Thyroid gland (tissue), 4 donors: Measurements from ENCODE around the gene UBXN11. TPM values are rescaled to one million over a fixed set of nuclear protein-coding genes. Genes with fewer than 3 reads are reported as not detected.
"Not testable (repeated sequence)": the region's sequence is repeated elsewhere in the genome, so short reads cannot be mapped to it uniquely, and the experiment has no call there.

ENCODE experiments used
- DNase-seq, 2 donors: peaks; one replicate each; pipeline ENCODE4 v3.0.0-alpha.2; 2019
- H3K27ac ChIP-seq, 3 donors: fragments of 200-600 bp; sonication (generic); 1 replicate in 2 of 3; 2 replicates in 1 of 3; pipeline ENCODE4 v1.5.1; 2016 to 2019; ENCODE audit warnings: mild to moderate bottlenecking in 1 of 3, moderate library complexity in 1 of 3
- H3K27me3 ChIP-seq: fragments of 200-600 bp; sonication (generic); one replicate; pipeline ENCODE4 v1.5.1; 2019
- H3K36me3 ChIP-seq, 2 donors: fragments of 200-600 bp; sonication (generic); one replicate each; pipeline ENCODE4 v1.5.1; 2016 to 2019
- H3K4me1 ChIP-seq, 2 donors: fragments of 200-600 bp; sonication (generic); one replicate each; pipeline ENCODE4 v1.5.1; 2017 to 2019
- H3K4me3 ChIP-seq, 3 donors: fragments of 200-600 bp; sonication (generic); replicated peaks in 1 of 3; 1 replicate in 2 of 3; 2 replicates in 1 of 3; pipeline ENCODE4 v1.5.1; 2016; ENCODE audit warnings: mild to moderate bottlenecking in 1 of 3
- H3K9me3 ChIP-seq: fragments of 200-600 bp; sonication (generic); one replicate; pipeline ENCODE4 v1.5.1; 2017
- CTCF ChIP-seq, 6 experiments: fragments of 200-600 bp in 3 of 6; fragments of 450-650 bp in 3 of 6; sonication (generic) in 3 of 6; IDR thresholded peaks; one replicate each; pipeline ENCODE4 v1.5.1; 2016 to 2019; ENCODE audit warnings: antibody characterized with exemption in 6 of 6, mild to moderate bottlenecking in 2 of 6, inconsistent platforms in 1 of 6, moderate library complexity in 1 of 6
- POLR2A ChIP-seq, 2 donors: fragments of 450-650 bp; IDR thresholded peaks; one replicate each; pipeline ENCODE4 v1.6.1; 2017; ENCODE audit warnings: antibody characterized with exemption in 2 of 2, mild to moderate bottlenecking in 2 of 2, moderate library complexity in 1 of 2
- WGBS, 2 donors: methylation state at CpG; one replicate each; pipeline ENCODE4 v1.1.5; 2017; 5-methylcytosine and 5-hydroxymethylcytosine counted together
- intact Hi-C: fragments of 100-400 bp; cut with DNase I; formaldehyde crosslinking; loops from one replicate; pipeline ENCODE4 v1.15.1; 2023
- total RNA-seq, 4 donors: library from RNA; depleted of rRNA; stranded (reverse); fragments of >200 nt; gene quantifications; one replicate each; pipeline ENCODE4 v1.2.3, GENCODE V29; 2016

Gene UBXN11
- total RNA-seq, 4 donors from 2014 or later = 23.9 to 35.4 (median 30.2) TPM

DNA sequence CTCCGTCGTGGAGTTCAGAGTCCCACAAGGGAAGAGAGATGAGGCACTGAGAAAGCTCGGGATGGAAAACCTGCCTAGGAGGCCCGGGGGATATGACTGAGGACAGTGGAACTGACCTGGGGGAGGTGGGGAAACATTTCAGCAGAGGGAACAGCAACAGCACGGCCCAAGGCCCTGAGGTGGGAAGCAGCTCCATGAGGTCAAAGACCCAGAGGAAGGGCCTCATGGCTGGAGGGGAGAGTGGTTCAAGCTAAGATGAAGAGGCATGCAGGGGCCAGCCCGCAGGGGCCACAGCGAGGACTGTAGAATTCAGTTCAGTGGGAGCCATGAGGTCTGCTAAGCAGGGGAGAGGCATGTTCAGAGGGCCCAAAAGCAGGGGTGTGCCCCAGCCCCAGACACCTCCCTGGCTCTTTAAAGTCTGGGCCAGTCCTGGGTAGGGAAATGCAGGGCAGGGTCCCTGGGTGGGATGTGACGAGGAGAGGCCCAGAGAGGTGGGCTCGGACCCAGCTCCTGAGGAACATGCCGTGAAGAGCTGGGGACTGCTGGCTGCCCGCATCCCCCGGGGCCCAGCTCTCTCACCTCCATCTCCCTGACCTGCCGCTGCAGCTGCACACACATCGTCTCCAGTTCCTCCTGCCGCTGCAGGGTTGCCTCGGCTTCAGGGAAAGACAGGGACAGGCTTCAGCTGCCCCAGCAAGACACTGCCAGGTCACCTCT, 9.9 kb downstream of the UBXN11 start:
- intact Hi-C loops = no loop called here
- 87 to 89% methylated on average over 15 to 16 of the region's 16 CpGs for WGBS, 2 donors

GRCh38 chr1:26295194-26296138, 11.0 kb downstream of the UBXN11 start:
- WGBS, 2 donors = 89 to 92% methylated on average over 19 to 22 of the region's 22 CpGs
- no peak for DNase-seq
- no peak overlapping the region for H3K4me3 ChIP-seq
- H3K27ac ChIP-seq = no peak overlapping the region
- H3K4me1 ChIP-seq = peaks cover 3 to 7% of the 10 kb centered on the region in 2 donors
- H3K27me3 ChIP-seq = no peaks in the 10 kb centered on the region
- no peak for TF ChIP-seq CTCF (IDR thresholded peaks at IDR 0.05)
- no peak for TF ChIP-seq POLR2A (IDR thresholded peaks at IDR 0.05)
- H3K9me3 ChIP-seq = no peaks in the 10 kb centered on the region
- intact Hi-C loops = no loop called here
- no peaks in the 10 kb centered on the region for H3K36me3 ChIP-seq

More for the DNA sequence above, 9.9 kb downstream of the UBXN11 start:
- no peaks in the 10 kb centered on the region for H3K4me1 ChIP-seq
- H3K27me3 ChIP-seq = no peaks in the 10 kb centered on the region
- H3K36me3 ChIP-seq = no peaks in the 10 kb centered on the region
- H3K4me3 ChIP-seq = no peak overlapping the region
- TF ChIP-seq POLR2A (IDR thresholded peaks at IDR 0.05) = no peak
- TF ChIP-seq CTCF (IDR thresholded peaks at IDR 0.05) = no peak
- no peaks in the 10 kb centered on the region for H3K9me3 ChIP-seq
- DNase-seq = no peak
- H3K27ac ChIP-seq = no peak overlapping the region

GRCh38 chr1:26293911-26294463, 12.4 kb downstream of the UBXN11 start:
- no peak for TF ChIP-seq CTCF (IDR thresholded peaks at IDR 0.05)
- Histone ChIP-seq H3K27me3 (no peaks in the 10 kb centered on the region), H3K36me3 (no peaks in the 10 kb centered on the region), H3K4me1 (peaks cover 3 to 20% of the 10 kb centered on the region in 2 donors), H3K4me3 (no peak overlapping the region), H3K9me3 (no peaks in the 10 kb centered on the region), H3K27ac (no peak overlapping the region)
- WGBS, 2 donors = 38 to 54% methylated on average over 7 to 10 of the region's 11 CpGs
- peak; percentile 47 to 52 for DNase-seq
- intact Hi-C loops = no loop called here

DNA sequence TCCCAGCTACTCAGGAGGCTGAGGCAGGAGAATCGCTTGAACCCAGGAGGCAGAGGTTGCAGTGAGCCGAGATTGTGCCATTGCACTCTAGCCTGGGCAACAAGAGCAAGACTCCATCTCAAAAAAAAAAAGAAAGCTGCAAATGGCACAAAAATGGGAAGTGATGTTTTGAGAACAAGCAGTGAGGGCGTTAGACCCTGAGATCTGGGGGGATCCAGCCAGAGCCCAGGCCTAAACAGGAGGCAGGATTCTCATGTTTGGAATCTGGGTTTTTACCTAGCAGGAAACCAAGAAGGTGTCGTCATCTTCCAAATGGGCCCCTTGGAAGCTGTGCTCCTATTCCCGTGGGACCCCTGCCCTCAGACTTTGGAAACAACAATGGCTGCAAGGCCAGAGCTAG, 13.7 kb downstream of the UBXN11 start:
- H3K36me3 ChIP-seq, H3K4me3 ChIP-seq, DNase-seq, H3K9me3 ChIP-seq, intact Hi-C loops, H3K27me3 ChIP-seq, H3K27ac ChIP-seq: not testable (repeated sequence)
- H3K4me1 ChIP-seq = peaks cover 3 to 26% of the 10 kb centered on the region in 2 donors
- 94 to 96% methylated on average over 5 of the region's 5 CpGs for WGBS, 2 donors

DNA sequence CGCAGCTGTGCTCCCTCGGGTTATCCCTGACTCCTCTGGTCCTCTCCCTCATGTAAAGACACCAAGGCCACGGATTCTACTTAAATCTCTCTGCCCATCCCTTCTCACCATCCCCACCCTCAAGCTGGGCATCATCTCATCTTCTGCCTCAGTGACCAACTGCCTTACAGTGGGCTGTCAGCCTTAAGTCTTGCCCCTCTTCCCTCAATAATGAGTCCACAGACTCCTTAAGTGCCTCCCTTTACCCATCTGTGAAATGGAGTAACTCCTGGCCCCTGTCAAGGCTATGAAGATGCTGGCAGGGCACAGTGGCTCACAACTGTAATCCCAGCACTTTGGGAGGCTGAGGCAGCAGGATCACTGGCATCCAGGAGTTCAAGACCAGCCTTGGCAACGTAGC, 14.5 kb downstream of the UBXN11 start:
- peaks cover 3 to 29% of the 10 kb centered on the region in 2 donors for H3K4me1 ChIP-seq
- intact Hi-C loops = no loop called here
- no peak for TF ChIP-seq CTCF (IDR thresholded peaks at IDR 0.05)
- no peak for TF ChIP-seq POLR2A (IDR thresholded peaks at IDR 0.05)
- no peak overlapping the region for H3K4me3 ChIP-seq
- WGBS, 2 donors = 92 to 94% methylated on average over 4 of the region's 4 CpGs
- no peaks in the 10 kb centered on the region for H3K9me3 ChIP-seq
- H3K27ac ChIP-seq = no peak overlapping the region
- no peaks in the 10 kb centered on the region for H3K36me3 ChIP-seq
- H3K27me3 ChIP-seq = no peaks in the 10 kb centered on the region
- DNase-seq = no peak
